Sigmoid colon (tissue), 4 donors: ENCODE measurements around the gene NFIC.

ENCODE experiments used
- CTCF ChIP-seq, 4 experiments: fragments of 450-650 bp in 3 of 4; fragments of 200-600 bp in 1 of 4; IDR thresholded peaks; one replicate each; pipeline ENCODE4 v1.5.1; 2016 to 2019; ENCODE audit warnings: antibody characterized with exemption in 4 of 4, mild to moderate bottlenecking in 3 of 4, moderate library complexity in 2 of 4
- EP300 ChIP-seq, 4 donors: sonication (generic); formaldehyde crosslinking; IDR thresholded peaks; one replicate each; pipeline ENCODE4 v1.6.1; 2017; ENCODE audit warnings: antibody characterized with exemption in 4 of 4
- POLR2A ChIP-seq, 2 donors: fragments of 450-650 bp; IDR thresholded peaks; one replicate each; pipeline ENCODE4 v1.6.1; 2016; ENCODE audit warnings: antibody characterized with exemption in 2 of 2, mild to moderate bottlenecking in 2 of 2, moderate library complexity in 2 of 2
- POLR2AphosphoS5 ChIP-seq, 4 donors: sonication (generic); formaldehyde crosslinking; IDR thresholded peaks; one replicate each; pipeline ENCODE4 v1.6.1; 2017; ENCODE audit warnings: antibody characterized with exemption in 4 of 4

- TF ChIP-seq CTCF (IDR thresholded peaks at IDR 0.05) (no peak), POLR2A (IDR thresholded peaks at IDR 0.05) (no peak), POLR2AphosphoS5 (IDR thresholded peaks at IDR 0.05) (peak in 1 of 4 donors; percentile 40), EP300 (IDR thresholded peaks at IDR 0.05) (no peak)
Measured at GRCh38 chr19:3509566-3509989, 143.2 kb downstream of the NFIC start.
